ENCODE data around the gene METAP1D.
A peak's percentile ranks its signal among the peaks of the same experiment; 100 is the strongest.

METAP1D gene

DNA sequence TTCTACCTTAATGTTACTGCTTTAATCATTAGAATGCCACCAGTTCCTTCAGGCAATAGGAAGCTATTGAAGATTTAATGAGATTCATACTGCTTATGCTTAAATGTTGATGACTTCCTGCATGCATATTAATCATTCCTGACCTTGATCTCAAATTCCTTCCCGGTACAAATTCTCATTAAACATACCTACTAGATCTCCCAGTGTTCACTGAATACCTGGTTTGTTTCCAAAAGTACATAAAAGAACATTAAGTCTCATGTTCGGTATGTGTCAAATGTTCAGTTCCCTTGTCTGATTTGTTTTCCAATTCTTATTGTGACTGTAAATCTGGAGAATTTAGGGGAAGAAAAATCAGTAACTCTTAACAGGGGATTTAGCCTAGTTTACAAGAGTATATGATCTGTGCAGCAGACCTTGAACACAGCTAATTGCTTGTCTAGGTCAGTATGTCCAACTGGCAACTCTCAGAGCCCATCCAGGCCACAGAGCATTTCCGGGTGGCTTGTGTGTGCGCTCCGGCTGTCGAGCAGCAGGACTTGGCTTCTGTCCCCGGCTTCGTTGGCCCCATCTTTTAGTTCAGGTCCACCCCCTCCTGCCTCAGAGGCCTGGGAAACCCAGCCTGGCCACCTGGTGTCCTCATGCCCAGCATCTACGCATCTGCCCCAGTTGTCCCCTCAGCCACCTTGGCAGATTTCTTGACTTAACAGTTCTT is 13.1 kb downstream of the METAP1D start:
- TF ChIP-seq, protein P1, sequence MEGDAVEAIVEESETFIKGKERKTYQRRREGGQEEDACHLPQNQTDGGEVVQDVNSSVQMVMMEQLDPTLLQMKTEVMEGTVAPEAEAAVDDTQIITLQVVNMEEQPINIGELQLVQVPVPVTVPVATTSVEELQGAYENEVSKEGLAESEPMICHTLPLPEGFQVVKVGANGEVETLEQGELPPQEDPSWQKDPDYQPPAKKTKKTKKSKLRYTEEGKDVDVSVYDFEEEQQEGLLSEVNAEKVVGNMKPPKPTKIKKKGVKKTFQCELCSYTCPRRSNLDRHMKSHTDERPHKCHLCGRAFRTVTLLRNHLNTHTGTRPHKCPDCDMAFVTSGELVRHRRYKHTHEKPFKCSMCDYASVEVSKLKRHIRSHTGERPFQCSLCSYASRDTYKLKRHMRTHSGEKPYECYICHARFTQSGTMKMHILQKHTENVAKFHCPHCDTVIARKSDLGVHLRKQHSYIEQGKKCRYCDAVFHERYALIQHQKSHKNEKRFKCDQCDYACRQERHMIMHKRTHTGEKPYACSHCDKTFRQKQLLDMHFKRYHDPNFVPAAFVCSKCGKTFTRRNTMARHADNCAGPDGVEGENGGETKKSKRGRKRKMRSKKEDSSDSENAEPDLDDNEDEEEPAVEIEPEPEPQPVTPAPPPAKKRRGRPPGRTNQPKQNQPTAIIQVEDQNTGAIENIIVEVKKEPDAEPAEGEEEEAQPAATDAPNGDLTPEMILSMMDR (IDR thresholded peaks at IDR 0.05; ENCODE audit: low read depth, low read length, missing control alignments) = no peak
- Histone ChIP-seq H3K27ac (no peak overlapping the region), H3K4me3 (ENCODE audit: low read depth, low read length) (no peak overlapping the region), H3K36me3 (replicated peaks) (no peaks in the 10 kb centered on the region), H3K27me3 (replicated peaks) (no peaks in the 10 kb centered on the region)
- in situ Hi-C loops (cut with HindIII; ENCODE audit: low pct_ligation_motif_present, low sequenced_read_pairs) = no loop called here
- no peak for DNase-seq

DNA sequence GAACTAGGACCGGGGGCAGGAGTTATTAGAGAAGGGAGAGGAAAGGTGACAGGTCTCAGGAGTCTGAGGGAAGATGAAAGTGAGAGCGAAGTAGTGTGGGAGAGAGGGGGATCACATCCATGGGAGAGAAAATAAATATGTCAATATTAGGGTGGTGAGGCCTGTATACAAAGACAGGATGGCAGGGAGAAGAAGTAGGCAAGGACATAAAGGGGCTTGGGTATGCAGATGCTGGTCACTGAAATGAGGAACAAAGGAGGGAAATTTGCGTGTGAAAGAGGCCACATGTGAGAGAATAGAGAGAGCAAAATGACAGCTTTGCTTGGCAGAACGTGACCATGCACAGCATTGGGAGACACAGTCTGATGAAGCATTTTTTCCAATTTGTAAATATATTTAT is 13.6 kb downstream of the METAP1D start:
- in situ Hi-C loops (cut with HindIII; ENCODE audit: low pct_ligation_motif_present, low sequenced_read_pairs) = no loop called here
- no peak overlapping the region for H3K4me3 ChIP-seq (ENCODE audit: low read depth, low read length)
- H3K36me3 ChIP-seq (replicated peaks) = no peaks in the 10 kb centered on the region
- TF ChIP-seq, protein P1 (IDR thresholded peaks at IDR 0.05; ENCODE audit: low read depth, low read length, missing control alignments) = no peak
- H3K27ac ChIP-seq = no peak overlapping the region
- no peak for DNase-seq
- no peaks in the 10 kb centered on the region for H3K27me3 ChIP-seq (replicated peaks)

DNA sequence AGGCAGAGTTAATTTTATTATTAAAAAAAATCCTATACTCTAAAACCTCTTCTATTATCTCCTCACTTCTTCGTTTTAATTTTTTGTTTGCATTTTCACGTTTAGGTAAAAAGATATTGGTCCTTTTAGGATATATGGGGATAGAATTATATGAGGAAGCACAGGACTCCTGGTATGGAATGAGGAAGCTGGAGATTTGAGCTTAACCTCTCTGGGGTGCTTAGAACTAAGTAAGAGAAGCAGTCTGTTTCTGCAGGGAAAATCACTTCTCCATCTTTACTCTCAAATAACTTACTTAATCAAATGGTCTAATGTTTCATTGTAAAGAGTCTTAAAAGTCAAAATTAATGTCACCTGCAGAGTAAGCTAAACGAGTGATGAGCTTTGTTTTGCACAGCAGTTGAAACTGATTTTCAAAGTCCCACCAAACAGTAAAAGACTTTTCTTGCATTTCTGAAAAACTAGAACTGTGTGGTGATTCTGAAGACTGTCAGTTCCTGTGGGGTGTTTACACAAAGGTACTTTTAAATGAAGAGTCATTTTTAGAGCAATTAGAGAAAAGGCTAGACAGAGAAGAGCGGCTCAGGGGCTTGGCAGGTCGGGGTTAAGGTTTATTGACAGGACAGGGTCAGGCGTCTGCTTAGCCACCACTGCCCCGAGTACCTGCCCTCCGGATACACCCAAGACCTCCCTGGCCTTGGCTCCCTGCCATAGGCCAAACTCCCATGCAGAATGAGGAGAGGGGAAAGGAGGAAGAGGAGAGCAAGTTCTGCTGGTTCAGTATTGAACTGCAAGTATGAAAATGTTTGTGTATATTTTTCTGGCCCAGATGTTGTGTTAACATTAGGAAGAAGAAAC is 21.6 kb downstream of the METAP1D start:
- in situ Hi-C loops (cut with HindIII; ENCODE audit: low pct_ligation_motif_present, low sequenced_read_pairs) = no loop called here
- Histone ChIP-seq H3K27me3 (replicated peaks) (no peaks in the 10 kb centered on the region), H3K36me3 (replicated peaks) (no peaks in the 10 kb centered on the region), H3K4me3 (ENCODE audit: low read depth, low read length) (no peak overlapping the region), H3K27ac (no peak overlapping the region)
- TF ChIP-seq, protein P1 (IDR thresholded peaks at IDR 0.05; ENCODE audit: low read depth, low read length, missing control alignments) = peak; percentile 7
- no peak for DNase-seq

DNA sequence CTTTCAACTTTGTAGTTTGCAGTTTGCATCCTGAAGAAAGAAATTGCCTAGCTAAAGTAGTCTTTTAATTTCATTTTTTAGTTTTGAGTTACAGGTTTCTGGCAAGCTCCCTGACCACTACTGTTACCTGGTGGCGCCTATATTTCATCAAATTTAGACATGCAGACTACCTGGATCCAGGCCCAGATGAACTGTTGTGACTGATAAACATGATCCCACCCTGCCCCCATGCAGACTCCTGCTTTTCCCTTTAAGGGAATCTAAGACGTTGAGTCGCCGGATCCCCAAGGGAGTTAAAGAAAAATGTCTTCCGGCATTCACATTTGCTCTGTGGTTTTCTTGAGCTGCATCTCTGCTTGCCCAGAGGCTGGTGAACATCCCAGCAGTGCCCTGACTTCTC is 22.2 kb downstream of the METAP1D start:
- Histone ChIP-seq H3K36me3 (replicated peaks) (no peaks in the 10 kb centered on the region), H3K4me3 (ENCODE audit: low read depth, low read length) (no peak overlapping the region), H3K27ac (no peak overlapping the region), H3K27me3 (replicated peaks) (no peaks in the 10 kb centered on the region)
- TF ChIP-seq, protein P1 (IDR thresholded peaks at IDR 0.05; ENCODE audit: low read depth, low read length, missing control alignments) = no peak
- in situ Hi-C loops (cut with HindIII; ENCODE audit: low pct_ligation_motif_present, low sequenced_read_pairs) = no loop called here
- peak; percentile 54 for DNase-seq

DNA sequence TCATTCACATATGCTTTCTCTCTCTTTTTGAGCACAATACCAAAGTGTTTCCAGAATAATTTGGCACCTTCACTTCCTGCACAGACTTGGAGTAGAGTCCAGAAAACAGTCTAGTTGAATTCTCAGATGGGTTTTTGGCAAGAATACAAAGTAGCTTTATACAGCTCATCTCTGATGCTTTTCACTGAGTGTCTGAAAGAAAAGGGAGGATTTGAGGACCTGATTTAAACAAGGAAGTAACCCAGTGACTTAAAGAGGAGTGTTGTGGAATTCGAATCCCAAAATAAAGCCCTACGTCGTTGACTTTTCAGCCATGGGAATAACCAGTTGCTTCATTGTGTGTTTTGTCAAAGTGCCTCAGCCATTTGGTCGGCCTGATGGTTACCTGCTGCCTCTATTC is 31.8 kb downstream of the METAP1D start:
- Histone ChIP-seq H3K27ac (no peak overlapping the region), H3K36me3 (replicated peaks) (no peaks in the 10 kb centered on the region), H3K4me3 (ENCODE audit: low read depth, low read length) (no peak overlapping the region), H3K27me3 (replicated peaks) (no peaks in the 10 kb centered on the region)
- DNase-seq = no peak
- TF ChIP-seq, protein P1 (IDR thresholded peaks at IDR 0.05; ENCODE audit: low read depth, low read length, missing control alignments) = no peak
- in situ Hi-C loops (cut with HindIII; ENCODE audit: low pct_ligation_motif_present, low sequenced_read_pairs) = no loop called here
